GM23338 (cell line): ENCODE data around the gene PITPNC1. TPM values are rescaled to one million over a fixed set of nuclear protein-coding genes. Genes with fewer than 3 reads are reported as not detected.

Experiments
- ATAC-seq: fragments of 200-7000 bp; cut with Tn5 transposase; 3 replicates; pipeline ENCODE4 v1.9.1; 2020
- DNase-seq: peaks from one replicate; pipeline ENCODE4 v3.0.0-alpha.2; 2015; ENCODE audit warnings: low spot score
- H2AFZ ChIP-seq: fragments of 200-600 bp; sonication (generic); 2 replicates; pipeline ENCODE4 v1.8.0; 2016; ENCODE audit warnings: antibody characterized with exemption, mild to moderate bottlenecking, moderate library complexity
- H3F3A ChIP-seq: fragments of 200-600 bp; sonication (generic); replicated peaks from 2 replicates; pipeline ENCODE4 v1.8.0; 2017; ENCODE audit warnings: antibody characterized with exemption, mixed run types, low read depth
- H3K27ac ChIP-seq: fragments of 200-600 bp; sonication (generic); 2 replicates; pipeline ENCODE4 v1.6.1; 2016; ENCODE audit warnings: low read depth
- H3K27me3 ChIP-seq: fragments of 200-600 bp; sonication (generic); 2 replicates; pipeline ENCODE4 v1.8.0; 2016; ENCODE audit warnings: mild to moderate bottlenecking, mixed run types, moderate library complexity; ENCODE audit not compliant: insufficient read depth
- H3K36me3 ChIP-seq: fragments of 200-600 bp; sonication (generic); 2 replicates; pipeline ENCODE4 v1.8.0; 2016; ENCODE audit warnings: mild to moderate bottlenecking; ENCODE audit not compliant: insufficient read depth
- H3K4me1 ChIP-seq: fragments of 200-600 bp; sonication (generic); 2 replicates; pipeline ENCODE4 v1.8.0; 2016; ENCODE audit warnings: mild to moderate bottlenecking, moderate library complexity; ENCODE audit not compliant: insufficient read depth
- H3K4me2 ChIP-seq: fragments of 200-600 bp; sonication (generic); 2 replicates; pipeline ENCODE4 v1.7.1; 2017; ENCODE audit warnings: mixed run types
- H3K4me3 ChIP-seq: fragments of 200-600 bp; sonication (generic); 2 replicates; pipeline ENCODE4 v1.6.1; 2016; ENCODE audit warnings: mixed run types
- H3K79me2 ChIP-seq: fragments of 200-600 bp; sonication (generic); replicated peaks from 2 replicates; pipeline ENCODE4 v1.8.0; 2017; ENCODE audit warnings: mild to moderate bottlenecking; ENCODE audit not compliant: insufficient read depth
- H3K9me2 ChIP-seq: fragments of 200-600 bp; sonication (generic); 2 replicates; pipeline ENCODE4 v1.8.0; 2017; ENCODE audit not compliant: insufficient read depth
- H4K20me1 ChIP-seq: fragments of 200-600 bp; sonication (generic); replicated peaks from 2 replicates; pipeline ENCODE4 v1.8.0; 2017; ENCODE audit warnings: mild to moderate bottlenecking; ENCODE audit not compliant: insufficient read depth
- H3K27ac Mint-ChIP-seq: 2 replicates; pipeline ENCODE4 v1.8.0; 2020; ENCODE audit warnings: inconsistent platforms, mild to moderate bottlenecking, moderate library complexity, mixed read lengths
- H3K27me3 Mint-ChIP-seq: 3 replicates; pipeline ENCODE4 v1.8.0; 2022; ENCODE audit warnings: low read depth, mild to moderate bottlenecking, moderate library complexity, mixed read lengths, inconsistent platforms; ENCODE audit not compliant: insufficient read depth, poor library complexity
- H3K36me3 Mint-ChIP-seq: 3 replicates; pipeline ENCODE4 v1.8.0; 2021; ENCODE audit warnings: low read depth, mild to moderate bottlenecking, inconsistent platforms, moderate library complexity, mixed read lengths
- H3K4me1 Mint-ChIP-seq: 3 replicates; pipeline ENCODE4 v1.8.0; 2020; ENCODE audit warnings: mild to moderate bottlenecking, inconsistent platforms, mixed read lengths
- H3K4me3 Mint-ChIP-seq: 3 replicates; pipeline ENCODE4 v1.8.0; 2021; ENCODE audit warnings: moderate library complexity, mild to moderate bottlenecking, inconsistent platforms, mixed read lengths
- H3K9me3 Mint-ChIP-seq: 3 replicates; pipeline ENCODE4 v1.8.0; 2020; ENCODE audit warnings: moderate library complexity, mild to moderate bottlenecking, inconsistent platforms, mixed read lengths
- CREB1 ChIP-seq: fragments of 250-450 bp; sonication (Bioruptor Pico); IDR thresholded peaks from 2 replicates; pipeline ENCODE4 v1.5.0; 2020; ENCODE audit warnings: low read depth, mild to moderate bottlenecking, moderate library complexity
- CTCF ChIP-seq, 2 experiments: fragments of 200-600 bp in 1 of 2; sonication (generic) in 1 of 2; conservative IDR thresholded peaks; 2 replicates each; pipeline versions ENCODE4 v1.5.1 to v1.6.1; 2016 to 2017; ENCODE audit warnings: antibody characterized with exemption in 2 of 2, low read depth in 2 of 2, mild to moderate bottlenecking in 2 of 2, moderate library complexity in 1 of 2
- ETS1 ChIP-seq: IDR thresholded peaks from 2 replicates; pipeline ENCODE4 v1.6.1; 2016; ENCODE audit warnings: antibody characterized with exemption
- EZH2phosphoT487 ChIP-seq: fragments of 200-600 bp; sonication (generic); IDR thresholded peaks from one replicate; pipeline ENCODE4 v1.8.1; 2018; ENCODE audit warnings: antibody characterized with exemption; ENCODE audit not compliant: unreplicated experiment
- NANOG ChIP-seq: IDR thresholded peaks from 2 replicates; pipeline ENCODE4 v1.6.1; 2016; ENCODE audit warnings: antibody characterized with exemption, borderline replicate concordance
- REST ChIP-seq: IDR thresholded peaks from one replicate; pipeline ENCODE4 v1.6.1; 2018; ENCODE audit warnings: antibody characterized with exemption; ENCODE audit not compliant: unreplicated experiment
- ZNF462 ChIP-seq: fragments of 250-450 bp; sonication (Bioruptor Pico); IDR thresholded peaks from 2 replicates; pipeline ENCODE4 v1.5.0; 2020; ENCODE audit warnings: mild to moderate bottlenecking, moderate library complexity
- polyA plus RNA-seq: library from polyadenylated mRNA; unstranded; fragments of >200 nt; fragmentation: Nextera tagmentation; extraction: Ambion mirVana; gene quantifications from 2 replicates; pipeline ENCODE4 v1.2.1, GENCODE V29; 2016
- total RNA-seq: library from RNA; depleted of rRNA; stranded (reverse); fragments of >200 nt; shearing (Covaris generic); gene quantifications from 2 replicates; pipeline ENCODE4 v1.2.3, GENCODE V29; 2014

The PITPNC1 gene
- total and polyA plus RNA-seq, 2 experiments from 2014 or later: 23.0 to 32.6 TPM

GRCh38 chr17:67438667-67439066 lies 61.6 kb downstream of the PITPNC1 start:
- no peaks in the 10 kb centered on the region for H3K36me3 ChIP-seq
- peak; percentile 39 for ATAC-seq
- peak overlapping the region; percentile 1; the same call in 1 of the 2 replicates for H3K27ac Mint-ChIP-seq
- H3K27ac ChIP-seq: 0 out of 2 replicates have a peak overlapping the region, but pooled peaks have one; percentile 56
- peak; percentile 50 for DNase-seq
- peaks cover 33% of the 10 kb centered on the region for H3K4me1 ChIP-seq
- no peaks in the 10 kb centered on the region; the same call in 2 of the 3 replicates for H3K9me3 Mint-ChIP-seq
- no peak overlapping the region for H3K4me3 Mint-ChIP-seq
- peaks cover 13% of the 10 kb centered on the region for H4K20me1 ChIP-seq
- H3K36me3 Mint-ChIP-seq: no peaks in the 10 kb centered on the region
- peaks cover 26% of the 10 kb centered on the region for H3K4me1 Mint-ChIP-seq
- no peaks in the 10 kb centered on the region for H3K9me2 ChIP-seq
- H3K27me3 Mint-ChIP-seq: peaks cover 2% of the 10 kb centered on the region
- H3F3A ChIP-seq: 0 out of 2 replicates have a peak, but pooled peaks cover 7% of the 10 kb centered on the region
- H3K4me2 ChIP-seq: no peak overlapping the region
- no peak overlapping the region for H2AFZ ChIP-seq
- H3K79me2 ChIP-seq: peaks cover 84% of the 10 kb centered on the region
- H3K27me3 ChIP-seq: no peaks in the 10 kb centered on the region
- H3K4me3 ChIP-seq: no peak overlapping the region
- TF ChIP-seq ZNF462 (CRISPR knock-in tag) (no peak), EZH2phosphoT487 (no peak), REST (no peak), CTCF (conservative IDR thresholded peaks at IDR 0.05; ENCODE audit: low read depth in 2 of 2) (no peak), CREB1 (CRISPR knock-in tag) (no peak), NANOG (no peak), ETS1 (no peak)
